Measurements from ENCODE around the gene CDKN2D. TPM values are rescaled to one million over a fixed set of nuclear protein-coding genes. Genes with fewer than 3 reads are reported as not detected.
"Not testable (repeated sequence)": the region's sequence is repeated elsewhere in the genome, so short reads cannot be mapped to it uniquely, and the experiment has no call there.

The CDKN2D gene
- total and polyA plus RNA-seq, 2 experiments from 2014 or later, result 6.4 to 13.9 TPM

- no peak for TF ChIP-seq EZH2phosphoT487 (IDR thresholded peaks at IDR 0.05; ENCODE audit: low read depth, severe bottlenecking, unreplicated experiment)
- no peak for TF ChIP-seq EZH2 (IDR thresholded peaks at IDR 0.05; ENCODE audit: borderline replicate concordance)
- TF ChIP-seq CTCF (IDR thresholded peaks at IDR 0.05; ENCODE audit: poor library complexity), result no peak
- H3K9me2 ChIP-seq (replicated peaks; ENCODE audit: insufficient read depth), result no peaks in the 10 kb centered on the region
- H3K4me3 ChIP-seq, result no peak overlapping the region
- H2AFZ ChIP-seq, result no peak overlapping the region
- no peaks in the 10 kb centered on the region for H4K20me1 ChIP-seq (ENCODE audit: insufficient read depth, poor library complexity, severe bottlenecking)
- no peaks in the 10 kb centered on the region for H3K4me1 ChIP-seq (ENCODE audit: insufficient read depth)
- H3K27me3 ChIP-seq, result no peaks in the 10 kb centered on the region
- H3K4me2 ChIP-seq, result no peak overlapping the region
- no peaks in the 10 kb centered on the region for H3K9me3 ChIP-seq (ENCODE audit: low read depth)
- DNase-seq (ENCODE audit: low spot score), result no peak
- no peaks in the 10 kb centered on the region for H3K79me2 ChIP-seq
- no peaks in the 10 kb centered on the region for H3K36me3 ChIP-seq (replicated peaks; ENCODE audit: insufficient read depth, low read depth)
- H3K27ac ChIP-seq, result no peak overlapping the region
- WGBS (ENCODE audit: low lambda C conversion rate, missing lambda C conversion rate), result 91% methylated on average over 12 of the region's 12 CpGs
Measured at GRCh38 chr19:10552510-10553053, 16.2 kb downstream of the CDKN2D start.

GRCh38 chr19:10551698-10552301 is 17.0 kb downstream of the CDKN2D start:
- Histone ChIP-seq H3K9me2 (replicated peaks; ENCODE audit: insufficient read depth) (no peaks in the 10 kb centered on the region), H3K27me3 (no peaks in the 10 kb centered on the region), H2AFZ (no peak overlapping the region), H3K4me2 (no peak overlapping the region), H3K4me1 (ENCODE audit: insufficient read depth) (no peaks in the 10 kb centered on the region), H4K20me1 (ENCODE audit: insufficient read depth, poor library complexity, severe bottlenecking) (no peaks in the 10 kb centered on the region), H3K27ac (no peak overlapping the region), H3K9me3 (ENCODE audit: low read depth) (no peaks in the 10 kb centered on the region), H3K4me3 (no peak overlapping the region), H3K36me3 (replicated peaks; ENCODE audit: insufficient read depth, low read depth) (no peaks in the 10 kb centered on the region), H3K79me2 (no peaks in the 10 kb centered on the region)
- WGBS (ENCODE audit: low lambda C conversion rate, missing lambda C conversion rate), result 97% methylated on average over 12 of the region's 12 CpGs
- DNase-seq (ENCODE audit: low spot score), result no peak
- TF ChIP-seq CTCF (IDR thresholded peaks at IDR 0.05; ENCODE audit: poor library complexity) (peak; percentile 6), EZH2 (IDR thresholded peaks at IDR 0.05; ENCODE audit: borderline replicate concordance) (no peak), EZH2phosphoT487 (IDR thresholded peaks at IDR 0.05; ENCODE audit: low read depth, severe bottlenecking, unreplicated experiment) (no peak)

GRCh38 chr19:10551006-10551405 is 17.8 kb downstream of the CDKN2D start:
- not testable (repeated sequence) for H4K20me1 ChIP-seq (ENCODE audit: insufficient read depth, poor library complexity, severe bottlenecking); H3K4me1 ChIP-seq (ENCODE audit: insufficient read depth); H3K4me3 ChIP-seq; H2AFZ ChIP-seq; H3K79me2 ChIP-seq; H3K9me2 ChIP-seq (replicated peaks; ENCODE audit: insufficient read depth); H3K36me3 ChIP-seq (replicated peaks; ENCODE audit: insufficient read depth, low read depth); H3K27me3 ChIP-seq; H3K9me3 ChIP-seq (ENCODE audit: low read depth); DNase-seq (ENCODE audit: low spot score); H3K27ac ChIP-seq; H3K4me2 ChIP-seq
- 92% methylated on average over 9 of the region's 9 CpGs for WGBS (ENCODE audit: low lambda C conversion rate, missing lambda C conversion rate)

GRCh38 chr19:10550336-10550735 is 18.4 kb downstream of the CDKN2D start:
- Histone ChIP-seq H3K27me3 (no peaks in the 10 kb centered on the region), H3K9me2 (replicated peaks; ENCODE audit: insufficient read depth) (no peaks in the 10 kb centered on the region), H3K4me1 (ENCODE audit: insufficient read depth) (no peaks in the 10 kb centered on the region), H3K4me3 (no peak overlapping the region), H3K27ac (no peak overlapping the region), H4K20me1 (ENCODE audit: insufficient read depth, poor library complexity, severe bottlenecking) (no peaks in the 10 kb centered on the region), H3K79me2 (peaks cover 12% of the 10 kb centered on the region), H3K4me2 (no peak overlapping the region), H3K9me3 (ENCODE audit: low read depth) (no peaks in the 10 kb centered on the region), H2AFZ (no peak overlapping the region), H3K36me3 (replicated peaks; ENCODE audit: insufficient read depth, low read depth) (no peaks in the 10 kb centered on the region)
- no peak for DNase-seq (ENCODE audit: low spot score)
- TF ChIP-seq EZH2 (IDR thresholded peaks at IDR 0.05; ENCODE audit: borderline replicate concordance) (no peak), EZH2phosphoT487 (IDR thresholded peaks at IDR 0.05; ENCODE audit: low read depth, severe bottlenecking, unreplicated experiment) (no peak), CTCF (IDR thresholded peaks at IDR 0.05; ENCODE audit: poor library complexity) (no peak)
- WGBS (ENCODE audit: low lambda C conversion rate, missing lambda C conversion rate), result 98% methylated on average over 6 of the region's 6 CpGs

Measured in hepatocyte (in vitro differentiated cells).